Measurements from ENCODE around the gene TUBGCP2. TPM values are rescaled to one million over a fixed set of nuclear protein-coding genes. Genes with fewer than 3 reads are reported as not detected.

TUBGCP2 gene
- total RNA-seq, 1 experiment from 2014 or later: 52.4 TPM

GRCh38 chr10:133341983-133342382, 33.3 kb upstream of the TUBGCP2 start:
- no peak for DNase-seq
- Mint-ChIP-seq H3K36me3 (ENCODE audit: insufficient read depth in 1 of 3, low read depth in 3 of 3) (no peaks in the 10 kb centered on the region; a peak in 1 of 7 replicates), H3K27me3 (ENCODE audit: low read depth) (peaks cover 21% of the 10 kb centered on the region), H3K4me3 (no peak overlapping the region), H3K4me1 (peaks cover 10 to 23% of the 10 kb centered on the region in 2 experiments), H3K27ac (no peak overlapping the region), H3K9me3 (no peaks in the 10 kb centered on the region; a peak in 1 of 5 replicates)
- H3K18ac ChIP-seq (ENCODE audit: insufficient read length, low read depth, low read length): no peak overlapping the region
- H2BK120ac ChIP-seq (ENCODE audit: low read depth, low read length, poor library complexity, severe bottlenecking): no peak overlapping the region
- no peak overlapping the region for H3K4ac ChIP-seq (ENCODE audit: low read depth, low read length)
- no peak overlapping the region for H2BK20ac ChIP-seq (ENCODE audit: low read depth, low read length, poor library complexity, severe bottlenecking)
- no peaks in the 10 kb centered on the region for H3K9me3 ChIP-seq (ENCODE audit: control insufficient read depth, low read depth, low read length)
- H3K23me2 ChIP-seq (ENCODE audit: insufficient read length, low read depth, low read length, poor library complexity, severe bottlenecking): no peaks in the 10 kb centered on the region
- H4K8ac ChIP-seq (replicated peaks; ENCODE audit: insufficient read length, low read depth, low read length): no peak overlapping the region
- H3T11ph ChIP-seq (ENCODE audit: low read length): no peak overlapping the region
- TF ChIP-seq CTCF (conservative IDR thresholded peaks at IDR 0.05): no peak
- no peak overlapping the region for H2AFZ ChIP-seq (ENCODE audit: low read length)
- H3K27me3 ChIP-seq (ENCODE audit: insufficient read depth, low read length): peaks cover 10% of the 10 kb centered on the region; the same call in 1 of the 2 replicates
- H3K4me2 ChIP-seq (ENCODE audit: insufficient read depth, insufficient read length, low read length): no peak overlapping the region
- no peaks in the 10 kb centered on the region for H3K79me2 ChIP-seq (ENCODE audit: insufficient read depth, low read length)
- no peaks in the 10 kb centered on the region for H4K20me1 ChIP-seq (ENCODE audit: control insufficient read depth, insufficient read depth, insufficient read length)
- H3K23ac ChIP-seq (ENCODE audit: insufficient read length, low read depth, low read length): no peak overlapping the region
- no peak overlapping the region for H3K14ac ChIP-seq (ENCODE audit: insufficient read depth, low read length)
- no peak overlapping the region for H2BK5ac ChIP-seq (ENCODE audit: insufficient read length, low read length)
- H3K4me1 ChIP-seq (ENCODE audit: insufficient read depth, low read length): peaks cover 2% of the 10 kb centered on the region; the same call in 1 of the 2 replicates
- no peak overlapping the region for H4K5ac ChIP-seq (ENCODE audit: insufficient read length, low read depth, low read length)
- H3K79me1 ChIP-seq (ENCODE audit: insufficient read depth, low read depth, low read length, poor library complexity, severe bottlenecking): no peaks in the 10 kb centered on the region
- H2AK5ac ChIP-seq (ENCODE audit: insufficient read length, low read length): no peak overlapping the region
- H3K9ac ChIP-seq (ENCODE audit: extremely low read depth, insufficient read length, low read length): no peak overlapping the region
- no peak overlapping the region for H2BK15ac ChIP-seq (ENCODE audit: low read depth, low read length)
- no peak overlapping the region for H4K91ac ChIP-seq (ENCODE audit: insufficient read length, low read depth, low read length)
- no CpG with 5 or more reads among the region's 4 CpGs for WGBS (ENCODE audit: extremely low coverage, insufficient read length, low lambda C conversion rate)
- no peak overlapping the region for H3K56ac ChIP-seq (ENCODE audit: insufficient read length, low read depth, low read length)
- no peak overlapping the region for H2BK12ac ChIP-seq (ENCODE audit: insufficient read length, low read depth, low read length)
- H3K27ac ChIP-seq (ENCODE audit: insufficient read length, low read depth, low read length): no peak overlapping the region

Data from H9 (cell line).